H9 (cell line): ENCODE data around the gene SATL1. TPM values are rescaled to one million over a fixed set of nuclear protein-coding genes. Genes with fewer than 3 reads are reported as not detected.

ENCODE experiments used
- DNase-seq: peaks from one replicate; pipeline ENCODE4 v3.0.0-alpha.2; 2017
- H2AFZ ChIP-seq: one replicate; pipeline ENCODE4 v1.6.1; 2013; ENCODE audit warnings: mild to moderate bottlenecking, low read length, control low read depth, moderate library complexity
- H2AK5ac ChIP-seq: 2 replicates; pipeline ENCODE4 v1.6.1; 2013; ENCODE audit warnings: low read length, control low read depth, mixed read lengths; ENCODE audit not compliant: insufficient read length
- H2BK120ac ChIP-seq: one replicate; pipeline ENCODE4 v1.6.1; 2013; ENCODE audit warnings: low read depth, mild to moderate bottlenecking, low read length, control low read depth, inconsistent platforms; ENCODE audit not compliant: poor library complexity, severe bottlenecking
- H2BK12ac ChIP-seq: 2 replicates; pipeline ENCODE4 v1.6.1; 2013; ENCODE audit warnings: low read length, control low read depth, mixed read lengths, low read depth; ENCODE audit not compliant: insufficient read length
- H2BK15ac ChIP-seq: 2 replicates; pipeline ENCODE4 v1.6.1; 2013; ENCODE audit warnings: low read depth, low read length, control low read depth
- H2BK20ac ChIP-seq: one replicate; pipeline ENCODE4 v1.6.1; 2013; ENCODE audit warnings: low read depth, mild to moderate bottlenecking, low read length, control low read depth, inconsistent platforms; ENCODE audit not compliant: poor library complexity, severe bottlenecking
- H2BK5ac ChIP-seq: 2 replicates; pipeline ENCODE4 v1.6.1; 2013; ENCODE audit warnings: low read length, control low read depth, mixed read lengths; ENCODE audit not compliant: insufficient read length
- H3K14ac ChIP-seq: 2 replicates; pipeline ENCODE4 v1.6.1; 2013; ENCODE audit warnings: low read length, control low read depth; ENCODE audit not compliant: insufficient read depth
- H3K18ac ChIP-seq: 2 replicates; pipeline ENCODE4 v1.6.1; 2013; ENCODE audit warnings: low read depth, mild to moderate bottlenecking, mixed read lengths, low read length, control low read depth; ENCODE audit not compliant: insufficient read length
- H3K23ac ChIP-seq: 2 replicates; pipeline ENCODE4 v1.6.1; 2013; ENCODE audit warnings: low read length, control low read depth, mixed read lengths, low read depth; ENCODE audit not compliant: insufficient read length
- H3K23me2 ChIP-seq: 2 replicates; pipeline ENCODE4 v1.6.1; 2013; ENCODE audit warnings: low read depth, mild to moderate bottlenecking, mixed read lengths, low read length, control low read depth; ENCODE audit not compliant: insufficient read length, poor library complexity, severe bottlenecking
- H3K27ac ChIP-seq: 2 replicates; pipeline ENCODE4 v1.5.1; 2013; ENCODE audit warnings: low read length, control low read depth, mixed read lengths, low read depth; ENCODE audit not compliant: insufficient read length
- H3K27me3 ChIP-seq: 2 replicates; pipeline ENCODE4 v1.6.1; 2013; ENCODE audit warnings: low read length, control low read depth, inconsistent platforms; ENCODE audit not compliant: insufficient read depth
- H3K4ac ChIP-seq: 2 replicates; pipeline ENCODE4 v1.6.1; 2013; ENCODE audit warnings: low read depth, mild to moderate bottlenecking, control low read depth, inconsistent platforms, low read length, moderate library complexity
- H3K4me1 ChIP-seq: 2 replicates; pipeline ENCODE4 v1.6.1; 2013; ENCODE audit warnings: low read length, control low read depth, inconsistent platforms; ENCODE audit not compliant: insufficient read depth
- H3K4me2 ChIP-seq: 2 replicates; pipeline ENCODE4 v1.6.1; 2013; ENCODE audit warnings: low read length, control low read depth, mixed read lengths; ENCODE audit not compliant: insufficient read length, insufficient read depth
- H3K56ac ChIP-seq: 2 replicates; pipeline ENCODE4 v1.6.1; 2013; ENCODE audit warnings: low read depth, mild to moderate bottlenecking, mixed read lengths, low read length, control low read depth; ENCODE audit not compliant: insufficient read length
- H3K79me1 ChIP-seq: 2 replicates; pipeline ENCODE4 v1.6.1; 2013; ENCODE audit warnings: low read depth, mild to moderate bottlenecking, moderate library complexity, low read length, control low read depth, inconsistent platforms; ENCODE audit not compliant: insufficient read depth, poor library complexity, severe bottlenecking
- H3K79me2 ChIP-seq: 2 replicates; pipeline ENCODE4 v1.6.1; 2013; ENCODE audit warnings: low read length, control low read depth, inconsistent platforms; ENCODE audit not compliant: insufficient read depth
- H3K9ac ChIP-seq: 2 replicates; pipeline ENCODE4 v1.6.1; 2013; ENCODE audit warnings: low read length, control low read depth, mixed read lengths; ENCODE audit not compliant: insufficient read length; ENCODE audit errors: extremely low read depth
- H3K9me3 ChIP-seq: one replicate; pipeline ENCODE4 v1.6.1; 2013; ENCODE audit warnings: low read depth, low read length, inconsistent platforms; ENCODE audit not compliant: control insufficient read depth
- H3T11ph ChIP-seq: one replicate; pipeline ENCODE4 v1.6.1; 2013; ENCODE audit warnings: mild to moderate bottlenecking, low read length, control low read depth, inconsistent platforms
- H4K20me1 ChIP-seq: one replicate; pipeline ENCODE4 v1.6.1; 2013; ENCODE audit not compliant: control insufficient read depth, insufficient read length, insufficient read depth
- H4K5ac ChIP-seq: 2 replicates; pipeline ENCODE4 v1.6.1; 2013; ENCODE audit warnings: low read depth, mild to moderate bottlenecking, mixed read lengths, low read length, control low read depth; ENCODE audit not compliant: insufficient read length
- H4K8ac ChIP-seq: replicated peaks from 2 replicates; pipeline ENCODE4 v1.6.1; 2013; ENCODE audit warnings: low read length, control low read depth, mixed read lengths, low read depth; ENCODE audit not compliant: insufficient read length
- H4K91ac ChIP-seq: 2 replicates; pipeline ENCODE4 v1.6.1; 2013; ENCODE audit warnings: low read depth, mild to moderate bottlenecking, moderate library complexity, mixed read lengths, low read length, control low read depth; ENCODE audit not compliant: insufficient read length
- H3K27ac Mint-ChIP-seq, 3 experiments: 2 replicates in 2 of 3; 3 replicates in 1 of 3; pipeline ENCODE4 v1.8.0; 2020 to 2021; ENCODE audit warnings: mixed read lengths in 3 of 3, mild to moderate bottlenecking in 1 of 3, moderate library complexity in 1 of 3
- H3K27me3 Mint-ChIP-seq: 2 replicates; pipeline ENCODE4 v1.8.0; 2021; ENCODE audit warnings: low read depth, mild to moderate bottlenecking, moderate library complexity, mixed read lengths
- H3K36me3 Mint-ChIP-seq, 3 experiments: 2 replicates in 2 of 3; 3 replicates in 1 of 3; pipeline ENCODE4 v1.8.0; 2020 to 2021; ENCODE audit warnings: low read depth in 3 of 3, mixed read lengths in 3 of 3; ENCODE audit not compliant: insufficient read depth in 1 of 3
- H3K4me1 Mint-ChIP-seq, 2 experiments: 2 replicates each; pipeline ENCODE4 v1.8.0; 2020; ENCODE audit warnings: mixed read lengths in 2 of 2
- H3K4me3 Mint-ChIP-seq, 2 experiments: 2 replicates in 1 of 2; 3 replicates in 1 of 2; pipeline ENCODE4 v1.8.0; 2020 to 2021; ENCODE audit warnings: mild to moderate bottlenecking in 2 of 2, mixed read lengths in 2 of 2, moderate library complexity in 1 of 2
- H3K9me3 Mint-ChIP-seq, 2 experiments: 2 replicates in 1 of 2; 3 replicates in 1 of 2; pipeline ENCODE4 v1.8.0; 2020; ENCODE audit warnings: mild to moderate bottlenecking in 2 of 2, mixed read lengths in 2 of 2, moderate library complexity in 1 of 2
- CTCF ChIP-seq: fragments of 200-600 bp; sonication (generic); conservative IDR thresholded peaks from 3 replicates; pipeline ENCODE4 v1.8.0; 2021; ENCODE audit warnings: antibody characterized with exemption, mild to moderate bottlenecking
- WGBS: extraction: QIAGEN DNeasy Blood & Tissue Kit; methylation state at CpG from one replicate; pipeline ENCODE4 v1.1.7; 2013; ENCODE audit warnings: missing lambda C conversion rate, low lambda C conversion rate, mixed read lengths; ENCODE audit not compliant: insufficient read length; ENCODE audit errors: extremely low coverage; 5-methylcytosine and 5-hydroxymethylcytosine counted together
- total RNA-seq: library from RNA; stranded (reverse); gene quantifications from 2 replicates; pipeline ENCODE4 v1.2.1, GENCODE V29; 2021

Gene SATL1
- total RNA-seq, 1 experiment from 2014 or later = 0.31 TPM

- no peak overlapping the region for H4K91ac ChIP-seq
- no CpG with 5 or more reads among the region's 1 CpG for WGBS
- peaks cover 49 to 60% of the 10 kb centered on the region in 2 experiments for H3K9me3 Mint-ChIP-seq
- no peak overlapping the region for H2BK20ac ChIP-seq
- H2BK5ac ChIP-seq = no peak overlapping the region
- H3K4me3 Mint-ChIP-seq = no peak overlapping the region
- H3K27me3 Mint-ChIP-seq = no peaks in the 10 kb centered on the region
- no peak overlapping the region for H3K56ac ChIP-seq
- no peak overlapping the region for H2BK15ac ChIP-seq
- H3K79me1 ChIP-seq = no peaks in the 10 kb centered on the region
- H3K23ac ChIP-seq = no peak overlapping the region
- no peak overlapping the region for H3K27ac Mint-ChIP-seq
- H2BK12ac ChIP-seq = no peak overlapping the region
- H3K4me2 ChIP-seq = no peak overlapping the region
- 0 out of 4 replicates have a peak, but pooled peaks cover 0 to 3% of the 10 kb centered on the region in 2 experiments for H3K4me1 Mint-ChIP-seq
- no peak overlapping the region for H3T11ph ChIP-seq
- peaks cover 9% of the 10 kb centered on the region for H3K9me3 ChIP-seq
- DNase-seq = no peak
- no peak overlapping the region for H4K8ac ChIP-seq
- H2AFZ ChIP-seq = no peak overlapping the region
- no peak overlapping the region for H3K27ac ChIP-seq
- H3K4ac ChIP-seq = no peak overlapping the region
- peaks cover 0 to 4% (median 0%) of the 10 kb centered on the region in 3 experiments; a peak in 3 of 7 replicates for H3K36me3 Mint-ChIP-seq
- no peak overlapping the region for H3K18ac ChIP-seq
- no peak overlapping the region for H2AK5ac ChIP-seq
- no peak overlapping the region for H4K5ac ChIP-seq
- no peak overlapping the region for H3K9ac ChIP-seq
- no peak overlapping the region for H2BK120ac ChIP-seq
- no peaks in the 10 kb centered on the region for H4K20me1 ChIP-seq
- no peak overlapping the region for H3K14ac ChIP-seq
- H3K4me1 ChIP-seq = no peaks in the 10 kb centered on the region
- no peaks in the 10 kb centered on the region for H3K27me3 ChIP-seq
- no peaks in the 10 kb centered on the region for H3K79me2 ChIP-seq
- no peak for TF ChIP-seq CTCF
- no peaks in the 10 kb centered on the region for H3K23me2 ChIP-seq
Measured at GRCh38 chrX:85196319-85196718, 47.3 kb downstream of the SATL1 start.
